ENCODE data around the gene TTC38.
"Not testable (repeated sequence)": the region's sequence is repeated elsewhere in the genome, so short reads cannot be mapped to it uniquely, and the experiment has no call there.

The TTC38 gene

GRCh38 chr22:46246178-46246577, 21.6 kb upstream of the TTC38 start:
- no peak for DNase-seq

- no peak for DNase-seq
These were observed 20.3 kb upstream of the TTC38 start for GRCh38 chr22:46247443-46247975.

- DNase-seq = peak; percentile 89 to 90
These were observed 17.6 kb upstream of the TTC38 start, which contains the start of gene CDPF1 for GRCh38 chr22:46250035-46250782. Gene CDPF1 (minus strand): TSS chr22:46250293. CDS start chr22:46248284, 2,009 bp downstream.

GRCh38 chr22:46250783-46251125, 17.1 kb upstream of the TTC38 start:
- DNase-seq = peak in 1 of 2 donors; percentile 12

- no peak for DNase-seq
These were observed 16.5 kb upstream of the TTC38 start for GRCh38 chr22:46251266-46251665.

- DNase-seq = peak in 1 of 2 donors; percentile 22
These were observed 15.9 kb upstream of the TTC38 start for GRCh38 chr22:46251816-46252380.

- DNase-seq = no peak
These were observed 11.3 kb upstream of the TTC38 start for GRCh38 chr22:46256358-46256958.

GRCh38 chr22:46259374-46259773, 8.4 kb upstream of the TTC38 start:
- DNase-seq = no peak

- DNase-seq = no peak
These were observed 7.8 kb upstream of the TTC38 start for GRCh38 chr22:46260038-46260437.

- DNase-seq = peak; percentile 43 to 66
These were observed 5.2 kb upstream of the TTC38 start for GRCh38 chr22:46262449-46263215.

GRCh38 chr22:46263216-46263590, 4.6 kb upstream of the TTC38 start, which contains the start of gene PKDREJ:
Gene PKDREJ (minus strand): TSS chr22:46263343. CDS start chr22:46263322, 21 bp downstream.
- DNase-seq = no peak

- not testable (repeated sequence) for DNase-seq
These were observed 3.3 kb upstream of the TTC38 start for GRCh38 chr22:46264520-46264919.

GRCh38 chr22:46265627-46266026, 2.2 kb upstream of the TTC38 start:
- not testable (repeated sequence) for DNase-seq

- DNase-seq = no peak
These were observed 1.8 kb downstream of the TTC38 start for GRCh38 chr22:46269564-46269963.

GRCh38 chr22:46272196-46272595, 4.4 kb downstream of the TTC38 start:
- no peak for DNase-seq

GRCh38 chr22:46272762-46273431, 5.1 kb downstream of the TTC38 start:
- DNase-seq = no peak

- no peak for DNase-seq
These were observed 5.8 kb downstream of the TTC38 start for GRCh38 chr22:46273432-46274148.

- no peak for DNase-seq
These were observed 6.6 kb downstream of the TTC38 start for GRCh38 chr22:46274381-46274780.

- no peak for DNase-seq
These were observed 7.8 kb downstream of the TTC38 start for GRCh38 chr22:46275455-46276122.

GRCh38 chr22:46276563-46276962, 8.8 kb downstream of the TTC38 start:
- DNase-seq = no peak
